HCT116 (cell line): ENCODE results near the gene IFITM10.

ENCODE experiments used
- CTCF ChIP-seq, 3 experiments: fragments of 200-600 bp in 1 of 3; sonication (generic) in 1 of 3; IDR thresholded peaks in 2 of 3; conservative IDR thresholded peaks in 1 of 3; 2 replicates each; pipeline ENCODE4 v1.5.1; 2012 to 2017; ENCODE audit warnings: low read depth in 2 of 3, low read length in 2 of 3, antibody characterized with exemption in 1 of 3, borderline replicate concordance in 1 of 3, control low read depth in 1 of 3, mild to moderate bottlenecking in 1 of 3, mixed read lengths in 1 of 3, mixed run types in 1 of 3, moderate library complexity in 1 of 3; ENCODE audit not compliant: insufficient read depth in 1 of 3
- EGR1 ChIP-seq: IDR thresholded peaks from 2 replicates; pipeline ENCODE4 v1.6.1; 2012; ENCODE audit warnings: low read depth
- EZH2 ChIP-seq: fragments of 200-600 bp; sonication (generic); IDR thresholded peaks from 2 replicates; pipeline ENCODE4 v1.6.1; 2017; ENCODE audit warnings: antibody characterized with exemption, mixed run types
- POLR2A ChIP-seq: IDR thresholded peaks from 2 replicates; pipeline ENCODE4 v1.7.0; 2011; ENCODE audit warnings: borderline replicate concordance; ENCODE audit not compliant: insufficient read depth, insufficient read length; ENCODE audit errors: extremely low read depth
- POLR2AphosphoS5 ChIP-seq: IDR thresholded peaks from 2 replicates; pipeline ENCODE4 v1.6.1; 2011; ENCODE audit warnings: mild to moderate bottlenecking, low read depth, low read length, moderate library complexity
- RAD21 ChIP-seq: IDR thresholded peaks from 2 replicates; pipeline ENCODE4 v1.6.1; 2012; ENCODE audit warnings: low read depth, mild to moderate bottlenecking
- REST ChIP-seq: IDR thresholded peaks from 2 replicates; pipeline ENCODE4 v1.6.1; 2012; ENCODE audit warnings: low read depth
- SIN3A ChIP-seq: IDR thresholded peaks from 2 replicates; pipeline ENCODE4 v1.6.1; 2012; ENCODE audit warnings: low read depth
- SP1 ChIP-seq: IDR thresholded peaks from 2 replicates; pipeline ENCODE4 v1.6.1; 2012; ENCODE audit warnings: low read depth

- TF ChIP-seq CTCF (IDR thresholded peaks at IDR 0.05 in 2 of 3, conservative IDR thresholded peaks at IDR 0.05 in 1 of 3; ENCODE audit: borderline replicate concordance in 1 of 3, insufficient read depth in 1 of 3, low read depth in 2 of 3, low read length in 2 of 3) (no peak), RAD21 (no peak), EZH2 (no peak), SP1 (peak; percentile 51), REST (no peak), POLR2A (no peak), POLR2AphosphoS5 (no peak), SIN3A (no peak), EGR1 (no peak)
Measured at GRCh38 chr11:1736447-1736992, 13.9 kb downstream of the IFITM10 start.
